MCF 10A (cell line): ENCODE data around the gene LCAT. TPM values are rescaled to one million over a fixed set of nuclear protein-coding genes. Genes with fewer than 3 reads are reported as not detected.
A peak's percentile ranks its signal among the peaks of the same experiment; 100 is the strongest.

Experiments
- BruUV-seq: library from RNA; stranded (reverse); fragments of 400-500 nt; replicated peaks from 2 replicates; lab custom pipeline; 2021; lab: Mats Ljungman, UMichigan
- CTCF ChIA-PET: fragments of 300-600 bp; sonication (Branson Sonifier 250); formaldehyde crosslinking; extraction: SDS; loops from one replicate; lab custom pipeline; 2021; ENCODE audit warnings: antibody characterized with exemption, inconsistent platforms; lab: Yijun Ruan, JAX
- POLR2A ChIA-PET: fragments of 300-600, 350-650 bp; sonication (Branson Sonifier 250); formaldehyde crosslinking; extraction: SDS; loops from one replicate; lab custom pipeline; 2020; ENCODE audit warnings: antibody characterized with exemption, inconsistent platforms; lab: Yijun Ruan, JAX
- DNase-seq: peaks from one replicate; pipeline ENCODE4 v3.0.0-alpha.2; 2018; ENCODE audit not compliant: unreplicated experiment
- H3K27ac Mint-ChIP-seq: one replicate; pipeline ENCODE4 v1.8.0; 2022; ENCODE audit warnings: mild to moderate bottlenecking, low read depth, mixed read lengths; ENCODE audit not compliant: unreplicated experiment
- H3K27me3 Mint-ChIP-seq: one replicate; pipeline ENCODE4 v1.8.0; 2022; ENCODE audit warnings: mixed read lengths; ENCODE audit not compliant: insufficient read depth, unreplicated experiment
- H3K36me3 Mint-ChIP-seq: one replicate; pipeline ENCODE4 v1.8.0; 2022; ENCODE audit warnings: mild to moderate bottlenecking, moderate library complexity, mixed read lengths; ENCODE audit not compliant: insufficient read depth, unreplicated experiment
- H3K4me1 Mint-ChIP-seq: one replicate; pipeline ENCODE4 v1.8.0; 2022; ENCODE audit warnings: mixed read lengths; ENCODE audit not compliant: insufficient read depth, unreplicated experiment
- H3K4me3 Mint-ChIP-seq: one replicate; pipeline ENCODE4 v1.8.0; 2022; ENCODE audit warnings: mild to moderate bottlenecking, moderate library complexity, mixed read lengths; ENCODE audit not compliant: unreplicated experiment
- H3K9me3 Mint-ChIP-seq: one replicate; pipeline ENCODE4 v1.8.0; 2022; ENCODE audit warnings: mixed read lengths; ENCODE audit not compliant: unreplicated experiment
- intact Hi-C: fragments of 100-400 bp; cut with micrococcal nuclease; formaldehyde crosslinking; loops from 2 replicates; pipeline ENCODE4 v1.14.1; 2022
- total RNA-seq: library from RNA; stranded (reverse); gene quantifications from 2 replicates; pipeline ENCODE4 v1.2.3, GENCODE V29; 2022
- TF ChIP-seq, protein P1 (sequence below): fragments of 200-600 bp; IDR thresholded peaks from one replicate; pipeline ENCODE4 v1.8.0; 2022; ENCODE audit warnings: antibody characterized with exemption, mild to moderate bottlenecking; ENCODE audit not compliant: unreplicated experiment

Gene LCAT
- total RNA-seq, 1 experiment from 2014 or later, result 35.3 TPM

DNA sequence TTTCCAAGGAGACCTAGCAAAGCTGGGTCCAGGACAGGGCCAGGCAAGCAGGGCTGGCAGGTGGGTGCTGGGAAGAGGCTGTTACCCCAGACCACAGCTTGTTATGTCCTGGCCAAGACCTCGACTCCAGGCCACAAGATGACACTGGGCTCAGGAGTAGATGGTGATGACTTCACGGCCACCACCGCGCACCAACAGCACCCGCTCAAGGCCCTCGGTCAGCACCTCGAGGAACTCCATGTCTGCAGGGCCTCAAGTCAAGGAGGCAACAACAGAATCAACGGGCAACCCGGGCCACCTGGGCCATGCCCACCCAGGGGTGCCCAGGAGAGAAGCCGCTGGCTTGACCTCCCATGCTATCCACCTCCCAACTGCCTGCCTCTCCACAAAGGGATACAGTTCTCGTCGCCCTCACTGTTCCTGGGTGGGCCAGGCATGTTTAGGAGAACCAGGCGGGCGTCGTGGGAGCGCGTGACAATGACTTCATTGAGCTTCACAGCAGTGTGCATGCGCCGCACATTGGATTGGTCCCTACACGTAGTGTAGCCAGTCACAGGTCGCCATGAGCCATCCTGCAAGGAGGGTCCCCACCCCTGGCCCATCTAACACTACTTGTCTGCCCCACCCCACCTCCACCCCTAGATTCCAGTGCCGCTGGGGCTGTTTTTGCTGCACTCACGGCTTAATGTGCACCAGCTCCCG lies 921 bp upstream of the LCAT start:
- Mint-ChIP-seq H3K4me1 (peaks cover 13% of the 10 kb centered on the region), H3K36me3 (peaks cover 75% of the 10 kb centered on the region), H3K27me3 (no peaks in the 10 kb centered on the region), H3K4me3 (no peak overlapping the region), H3K9me3 (no peaks in the 10 kb centered on the region), H3K27ac (no peak overlapping the region)
- ChIA-PET CTCF (interaction anchor here (0.6 to 1.0 kb wide), 3 partner anchors 11 to 87 kb away, joined by 3 to 4 read pairs (median 3); partner anchors contain the start of genes DDX28 and DUS2), POLR2A (interaction anchor here (1.4 to 2.5 kb wide), 2 partner anchors 8 to 9 kb away, joined by 7 to 9 read pairs; partner anchors contain the start of gene PSMB10)
- intact Hi-C loops, result no loop called here
- TF ChIP-seq, protein P1, sequence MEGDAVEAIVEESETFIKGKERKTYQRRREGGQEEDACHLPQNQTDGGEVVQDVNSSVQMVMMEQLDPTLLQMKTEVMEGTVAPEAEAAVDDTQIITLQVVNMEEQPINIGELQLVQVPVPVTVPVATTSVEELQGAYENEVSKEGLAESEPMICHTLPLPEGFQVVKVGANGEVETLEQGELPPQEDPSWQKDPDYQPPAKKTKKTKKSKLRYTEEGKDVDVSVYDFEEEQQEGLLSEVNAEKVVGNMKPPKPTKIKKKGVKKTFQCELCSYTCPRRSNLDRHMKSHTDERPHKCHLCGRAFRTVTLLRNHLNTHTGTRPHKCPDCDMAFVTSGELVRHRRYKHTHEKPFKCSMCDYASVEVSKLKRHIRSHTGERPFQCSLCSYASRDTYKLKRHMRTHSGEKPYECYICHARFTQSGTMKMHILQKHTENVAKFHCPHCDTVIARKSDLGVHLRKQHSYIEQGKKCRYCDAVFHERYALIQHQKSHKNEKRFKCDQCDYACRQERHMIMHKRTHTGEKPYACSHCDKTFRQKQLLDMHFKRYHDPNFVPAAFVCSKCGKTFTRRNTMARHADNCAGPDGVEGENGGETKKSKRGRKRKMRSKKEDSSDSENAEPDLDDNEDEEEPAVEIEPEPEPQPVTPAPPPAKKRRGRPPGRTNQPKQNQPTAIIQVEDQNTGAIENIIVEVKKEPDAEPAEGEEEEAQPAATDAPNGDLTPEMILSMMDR, result no peak
- BruUV-seq, result no TSS peak
- DNase-seq, result no peak

DNA sequence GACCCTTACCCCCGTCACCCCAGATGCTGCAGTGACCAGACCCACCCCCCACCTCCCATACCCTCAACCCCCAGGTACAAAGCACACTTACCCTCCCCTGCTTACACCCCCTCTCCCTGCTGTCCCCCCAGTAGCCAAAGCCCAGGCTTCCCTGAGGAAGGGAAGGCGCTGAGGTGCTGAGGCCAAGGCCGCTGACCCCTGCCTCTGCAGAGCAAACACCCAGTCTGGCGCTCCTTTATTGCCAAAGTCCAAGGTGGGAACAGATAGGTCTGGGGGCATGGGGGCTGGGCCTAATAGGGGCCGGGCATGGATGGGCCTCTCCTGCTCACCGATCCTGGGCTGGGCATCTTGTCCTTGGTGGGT lies 683 bp downstream of the LCAT start:
- Mint-ChIP-seq H3K4me1 (peaks cover 8% of the 10 kb centered on the region), H3K36me3 (peaks cover 76% of the 10 kb centered on the region), H3K27me3 (no peaks in the 10 kb centered on the region), H3K9me3 (no peaks in the 10 kb centered on the region), H3K4me3 (no peak overlapping the region), H3K27ac (no peak overlapping the region)
- BruUV-seq, result no TSS peak
- POLR2A ChIA-PET, result no interaction called here
- CTCF ChIA-PET, result interaction anchor here (0.7 to 0.9 kb wide), 3 partner anchors 20 to 76 kb away, joined by 3 to 5 read pairs (median 3); no protein-coding TSS in a partner anchor
- no peak for DNase-seq
- intact Hi-C loops, result no loop called here
- TF ChIP-seq, protein P1, result no peak

DNA sequence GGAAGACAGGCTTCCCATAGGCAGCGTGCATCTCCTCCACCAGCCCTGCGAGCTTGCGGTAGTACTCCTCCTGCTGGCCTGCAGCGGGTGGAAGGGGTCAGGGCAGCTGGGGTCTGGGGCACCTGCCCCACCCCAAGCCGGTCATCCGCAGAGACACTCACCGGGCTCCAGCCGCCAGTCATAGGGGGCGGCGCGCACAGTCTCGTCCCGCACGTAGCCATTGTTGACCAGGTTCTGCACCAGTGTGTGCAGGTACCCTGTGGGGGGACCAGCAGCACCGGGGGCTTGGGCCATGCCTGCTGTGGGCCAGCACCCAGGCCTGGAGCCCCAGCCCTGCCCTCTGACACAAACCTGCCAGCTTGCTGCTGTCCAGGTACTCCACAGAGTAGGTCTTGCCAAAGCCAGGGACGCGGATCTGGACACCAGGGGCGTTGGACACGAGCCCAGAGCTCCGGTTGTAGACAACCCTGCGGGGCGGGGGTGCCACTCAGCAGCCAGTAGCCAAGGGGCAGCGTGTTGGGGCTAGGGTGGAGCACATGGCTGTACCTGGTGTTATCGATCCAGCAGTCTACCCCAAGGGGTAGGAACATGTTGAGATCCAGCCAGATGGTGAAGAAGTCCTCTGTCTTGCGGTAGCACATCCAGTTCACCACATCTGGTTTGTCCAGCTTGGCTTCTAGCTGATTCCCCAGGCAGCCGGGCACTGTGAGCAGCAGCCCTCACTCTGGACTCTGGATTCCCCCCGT lies 1.2 kb downstream of the LCAT start:
- Mint-ChIP-seq H3K27ac (no peak overlapping the region), H3K27me3 (no peaks in the 10 kb centered on the region), H3K4me1 (peaks cover 5% of the 10 kb centered on the region), H3K9me3 (no peaks in the 10 kb centered on the region), H3K36me3 (peaks cover 73% of the 10 kb centered on the region), H3K4me3 (no peak overlapping the region)
- no TSS peak for BruUV-seq
- CTCF ChIA-PET, result interaction anchor here (0.6 to 1.3 kb wide), 9 partner anchors 11 to 128 kb away, joined by 3 to 5 read pairs (median 3); no protein-coding TSS in a partner anchor
- POLR2A ChIA-PET, result interaction anchor here (0.6 to 2.1 kb wide), 6 partner anchors 9 to 99 kb away, joined by 3 to 6 read pairs (median 4); no protein-coding TSS in a partner anchor
- no peak for DNase-seq
- TF ChIP-seq, protein P1, result no peak
- intact Hi-C loops, result no loop called here

DNA sequence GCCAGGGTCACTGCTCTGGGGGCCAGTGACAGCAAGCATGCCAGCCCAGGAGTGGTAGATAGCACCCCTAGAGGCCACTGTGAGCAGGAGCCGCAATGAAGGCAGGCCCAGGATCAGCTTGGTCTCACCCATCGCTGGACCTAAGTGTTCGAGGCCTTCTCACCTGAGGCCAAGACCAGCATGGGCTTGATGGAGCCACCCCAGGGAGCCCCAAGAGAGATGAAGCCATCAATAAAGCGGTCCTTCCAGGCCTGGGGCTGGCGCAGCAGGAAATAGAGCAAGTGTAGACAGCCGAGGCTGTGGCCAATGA lies 1.8 kb downstream of the LCAT start:
- peak; percentile 52 for DNase-seq

More for the DNA sequence above, 1.8 kb downstream of the LCAT start:
- H3K4me1 Mint-ChIP-seq, result peaks cover 9% of the 10 kb centered on the region
- POLR2A ChIA-PET, result interaction anchor here (0.6 to 2.8 kb wide), 7 partner anchors 10 to 98 kb away, joined by 3 to 11 read pairs (median 4); no protein-coding TSS in a partner anchor
- CTCF ChIA-PET, result interaction anchor here (0.6 to 1.3 kb wide), 7 partner anchors 12 to 282 kb away, joined by 3 to 4 read pairs (median 3); partner anchors contain the start of gene ACD
- no peak overlapping the region for H3K27ac Mint-ChIP-seq
- H3K36me3 Mint-ChIP-seq, result peaks cover 69% of the 10 kb centered on the region
- no peaks in the 10 kb centered on the region for H3K27me3 Mint-ChIP-seq
- H3K9me3 Mint-ChIP-seq, result no peaks in the 10 kb centered on the region
- intact Hi-C loops, result no loop called here
- H3K4me3 Mint-ChIP-seq, result no peak overlapping the region
- BruUV-seq, result no TSS peak
- TF ChIP-seq, protein P1, result peak; percentile 59
